SK-N-MC (cell line): Measurements from ENCODE around the gene LRBA.

ENCODE experiments used
- EZH2 ChIP-seq: fragments of 200-600 bp; sonication (generic); IDR thresholded peaks from one replicate; pipeline ENCODE4 v1.6.1; 2017; ENCODE audit warnings: antibody characterized with exemption
- FOXP2 ChIP-seq: optimal IDR thresholded peaks from 2 replicates; pipeline ENCODE3; 2011; ENCODE audit warnings: mild to moderate bottlenecking, moderate library complexity; ENCODE audit not compliant: insufficient read depth; ENCODE audit errors: extremely low read length, control extremely low read depth
- POLR2AphosphoS5 ChIP-seq: IDR thresholded peaks from 2 replicates; pipeline ENCODE4 v1.6.1; 2012; ENCODE audit warnings: mild to moderate bottlenecking, low read depth, low read length, borderline replicate concordance

DNA sequence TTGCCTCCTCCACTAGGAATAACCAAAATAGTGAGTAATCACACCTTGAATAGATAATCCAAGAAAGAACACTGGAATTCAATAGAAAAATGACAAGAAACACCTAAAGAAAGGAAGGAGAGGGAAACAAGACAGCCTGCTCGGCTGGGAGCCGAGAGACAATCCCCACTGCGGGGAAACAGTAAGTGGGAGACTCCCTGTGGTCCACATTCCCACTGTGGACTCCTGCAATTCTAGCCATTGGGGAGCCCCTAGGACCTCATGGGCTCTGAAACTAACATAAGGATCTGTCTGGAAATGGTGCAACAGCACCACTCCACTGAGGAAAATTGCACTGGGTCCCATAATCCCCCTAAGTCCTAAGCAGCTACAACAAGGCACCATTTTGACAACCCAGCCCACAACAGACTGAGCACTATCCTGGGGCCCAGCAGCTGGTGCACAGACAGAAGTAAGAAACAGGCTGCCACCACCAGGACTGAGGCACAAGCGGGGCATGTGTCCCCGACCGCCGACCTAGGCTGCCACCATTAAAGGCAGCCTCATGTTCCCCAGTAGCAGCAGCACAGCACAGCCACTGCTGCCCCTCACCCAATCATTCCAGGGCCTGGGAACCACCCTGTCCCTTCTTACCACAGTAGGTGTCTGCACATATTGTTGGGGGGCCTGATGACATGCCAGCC is 14.2 kb downstream of the LRBA start:
- TF ChIP-seq EZH2 (no peak), POLR2AphosphoS5 (no peak), FOXP2 (no peak)
